SK-MEL-5 (cell line): ENCODE data around the gene CSK. TPM values are rescaled to one million over a fixed set of nuclear protein-coding genes. Genes with fewer than 3 reads are reported as not detected.

Experiments
- DNase-seq: peaks from one replicate; pipeline ENCODE4 v3.0.0-alpha.2; 2016; ENCODE audit warnings: low read depth, low spot score
- in situ Hi-C: cut with HindIII; loops from 2 replicates; pipeline ENCODE4 v1.10.0; 2016; ENCODE audit warnings: low sequenced_read_pairs, high pct_unique_total_duplicates, low pct_unique_long_range_greater_than_20kb
- total RNA-seq: library from RNA; depleted of rRNA; stranded (reverse); fragments of >200 nt; shearing (Covaris generic); gene quantifications from 2 replicates; pipeline ENCODE4 v1.2.3, GENCODE V29; 2014

Gene CSK
- total RNA-seq, 1 experiment from 2014 or later = 20.7 TPM

- in situ Hi-C loops = no loop called here
- no peak for DNase-seq
Observed at GRCh38 chr15:74829486-74829885, 47.6 kb downstream of the CSK start.

DNA sequence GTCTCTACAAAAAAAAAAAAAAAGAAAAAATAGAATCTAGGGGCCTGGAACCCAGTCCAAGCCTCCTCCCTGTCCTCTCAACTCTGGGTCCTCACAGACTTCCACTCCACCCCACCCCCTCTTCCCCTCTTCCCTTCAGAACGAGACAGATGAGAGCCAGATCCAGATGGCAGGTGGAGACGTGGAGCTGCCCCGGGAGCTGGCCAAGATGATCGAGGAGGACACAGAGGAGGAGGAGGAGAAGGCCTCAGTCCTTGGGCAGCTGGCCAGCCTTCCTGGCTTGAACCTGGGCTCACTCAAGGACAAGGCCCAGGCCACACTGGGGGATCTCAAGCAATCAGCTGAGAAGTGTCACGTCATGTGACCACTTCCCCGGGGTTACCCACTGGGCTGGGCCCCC is 48.1 kb downstream of the CSK start:
- DNase-seq = no peak

GRCh38 chr15:74830868-74831267 is 49.0 kb downstream of the CSK start:
- no peak for DNase-seq
- in situ Hi-C loops = no loop called here

More for the DNA sequence above, 48.1 kb downstream of the CSK start:
- in situ Hi-C loops = no loop called here

GRCh38 chr15:74831813-74832495 is 50.1 kb downstream of the CSK start:
- in situ Hi-C loops = no loop called here
- no peak for DNase-seq

GRCh38 chr15:74832826-74833225 is 50.9 kb downstream of the CSK start:
- in situ Hi-C loops = no loop called here
- DNase-seq = no peak

DNA sequence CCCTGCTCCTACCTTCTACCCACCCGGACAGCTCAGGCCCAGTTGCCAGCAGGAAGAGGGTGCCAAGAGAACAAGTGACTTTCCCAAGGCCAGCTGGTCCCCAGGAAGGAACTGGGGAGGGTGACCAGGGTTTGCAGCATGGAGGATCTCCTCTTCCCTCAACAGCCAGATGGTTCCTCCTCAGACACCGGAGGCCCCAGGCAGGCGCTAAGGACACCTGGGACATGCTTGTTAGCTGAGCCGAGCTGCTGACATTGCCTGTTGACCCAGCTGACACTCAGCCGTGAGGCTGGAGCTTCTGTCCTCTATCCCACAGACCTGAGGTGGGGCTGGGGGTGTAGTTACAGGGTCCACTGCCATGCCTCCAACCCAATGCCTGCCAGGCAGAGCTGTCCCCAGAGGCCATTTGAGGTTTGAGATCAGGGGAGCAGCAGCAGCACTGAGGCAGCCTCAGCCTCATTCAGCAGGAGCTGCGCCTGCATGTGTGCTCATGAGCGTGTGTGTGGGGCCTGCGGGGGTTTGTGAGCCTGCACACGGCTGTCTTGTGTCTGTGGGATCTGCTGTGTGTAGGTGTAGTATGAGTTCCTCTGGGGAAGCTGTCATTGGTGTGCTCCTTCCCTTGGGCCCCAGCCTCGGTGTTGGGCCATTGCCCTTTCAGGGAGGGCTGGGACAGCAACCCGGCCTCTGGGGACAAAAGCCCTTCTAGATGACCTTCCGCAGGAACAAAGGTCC is 51.7 kb downstream of the CSK start:
- in situ Hi-C loops = no loop called here
- DNase-seq = no peak

DNA sequence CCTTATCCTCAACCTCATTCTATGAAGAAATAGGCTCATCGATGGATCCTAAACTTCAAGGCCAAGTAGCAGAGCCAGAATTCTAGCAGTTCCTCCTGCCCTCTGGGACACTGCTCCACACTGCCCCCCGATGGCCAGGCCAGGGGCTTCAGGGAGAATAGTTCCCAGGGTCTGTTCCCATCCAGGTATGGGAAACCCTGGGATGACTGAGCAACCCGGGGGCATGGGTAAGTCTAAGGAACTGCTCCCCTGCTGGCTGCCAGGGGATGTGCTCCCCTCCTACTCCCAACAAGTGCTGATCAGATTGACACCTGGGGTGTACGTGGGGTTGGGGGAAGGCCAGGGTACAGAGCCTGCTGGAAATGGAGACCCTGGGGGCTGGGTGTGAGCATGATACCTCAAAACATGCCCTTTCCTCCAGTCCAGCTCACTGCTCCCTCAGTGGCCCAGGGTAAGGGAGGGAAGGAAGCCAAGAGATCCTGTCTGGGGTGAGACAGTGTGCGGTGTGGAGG is 53.5 kb downstream of the CSK start:
- DNase-seq = peak; percentile 83
- in situ Hi-C loops = no loop called here

- in situ Hi-C loops = no loop called here
- DNase-seq = no peak
Observed at GRCh38 chr15:74836846-74837245, 55.0 kb downstream of the CSK start.

DNA sequence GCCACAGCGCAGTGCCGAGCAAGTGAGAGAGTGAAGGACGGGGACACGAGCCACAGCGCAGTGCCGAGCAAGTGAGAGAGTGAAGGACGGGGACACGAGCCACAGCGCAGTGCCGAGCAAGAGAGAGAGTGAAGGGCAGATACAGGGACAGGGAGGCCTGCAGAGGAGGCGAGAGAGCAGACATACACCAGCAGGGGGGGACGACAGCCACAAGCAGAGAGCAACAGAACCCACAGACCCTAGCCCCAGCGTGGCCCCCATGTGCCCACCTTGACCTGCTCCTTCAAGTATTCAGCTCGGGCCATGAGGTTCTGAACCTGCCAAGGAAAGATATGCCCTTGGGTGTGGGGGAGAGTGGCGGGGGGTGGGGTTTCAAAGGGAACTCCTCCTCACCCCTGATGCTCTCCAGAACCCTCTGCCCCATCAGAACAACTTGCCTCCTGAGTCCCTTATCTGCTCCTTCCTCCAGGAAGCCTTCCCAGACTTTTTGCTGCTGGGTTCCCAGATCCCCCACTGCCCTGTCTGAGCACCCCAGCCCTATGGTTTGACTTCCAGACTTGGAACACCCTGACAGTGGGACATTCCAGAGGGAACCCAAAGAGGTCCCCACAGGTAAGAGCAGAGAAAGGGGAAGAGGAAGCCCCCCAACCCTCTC is 55.7 kb downstream of the CSK start:
- in situ Hi-C loops = no loop called here
- DNase-seq = no peak

DNA sequence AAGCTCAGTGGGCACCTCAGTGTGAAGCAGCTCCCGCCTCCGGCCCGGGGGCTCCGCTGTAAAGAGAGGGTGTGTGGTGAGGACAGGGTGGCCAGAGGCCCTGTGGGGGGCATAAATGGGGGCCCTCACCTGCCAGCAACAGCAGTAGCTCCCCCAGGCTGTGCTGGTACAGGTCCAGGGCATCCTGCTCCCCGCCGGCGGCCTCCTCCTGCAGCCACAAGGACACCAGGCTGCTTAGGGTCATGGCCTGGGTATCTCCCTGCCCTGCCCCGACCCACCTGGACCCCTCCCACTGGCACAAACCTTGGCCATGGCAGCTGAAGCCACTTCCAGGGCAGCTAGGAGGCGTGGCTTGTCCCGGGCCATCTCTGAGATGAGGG is 56.2 kb downstream of the CSK start:
- DNase-seq = no peak
- in situ Hi-C loops = no loop called here

DNA sequence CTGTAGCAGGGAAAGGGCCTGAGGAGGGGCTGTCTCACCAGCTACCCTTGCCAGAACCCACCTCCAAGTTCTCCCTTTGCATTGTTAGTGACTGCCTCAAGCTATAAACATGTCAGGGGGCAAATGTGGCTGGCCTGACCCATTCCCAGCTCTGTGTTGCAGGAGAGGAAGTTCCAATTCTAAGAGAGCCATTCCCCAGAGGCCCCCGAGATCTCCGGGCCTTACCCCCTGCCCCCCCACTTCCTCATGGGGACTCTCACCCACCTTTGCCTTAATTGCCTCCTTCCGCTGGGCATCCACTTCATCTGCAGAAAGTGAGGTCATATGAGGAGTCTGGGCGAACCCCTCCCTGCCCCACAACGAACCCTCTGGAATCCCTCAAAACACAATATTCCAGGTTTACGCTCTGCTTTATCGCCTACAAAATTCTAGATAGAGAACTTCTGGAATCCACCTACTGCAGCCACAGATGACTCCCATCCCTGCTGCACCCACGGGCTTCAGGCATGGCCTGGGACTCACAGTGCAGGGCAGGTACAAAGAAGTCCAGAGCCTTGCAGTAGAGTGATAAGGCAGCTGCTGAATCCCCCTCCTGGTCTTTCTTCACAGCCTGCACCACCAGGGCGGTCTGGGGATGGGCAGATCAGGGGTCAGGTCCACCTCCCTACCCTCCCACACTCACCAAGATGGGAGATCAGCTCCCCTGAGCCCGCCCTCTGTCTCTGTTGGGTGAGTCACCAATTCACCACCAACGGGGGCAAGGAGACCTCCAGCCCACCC is 57.1 kb downstream of the CSK start:
- DNase-seq = no peak
- in situ Hi-C loops = no loop called here

DNA sequence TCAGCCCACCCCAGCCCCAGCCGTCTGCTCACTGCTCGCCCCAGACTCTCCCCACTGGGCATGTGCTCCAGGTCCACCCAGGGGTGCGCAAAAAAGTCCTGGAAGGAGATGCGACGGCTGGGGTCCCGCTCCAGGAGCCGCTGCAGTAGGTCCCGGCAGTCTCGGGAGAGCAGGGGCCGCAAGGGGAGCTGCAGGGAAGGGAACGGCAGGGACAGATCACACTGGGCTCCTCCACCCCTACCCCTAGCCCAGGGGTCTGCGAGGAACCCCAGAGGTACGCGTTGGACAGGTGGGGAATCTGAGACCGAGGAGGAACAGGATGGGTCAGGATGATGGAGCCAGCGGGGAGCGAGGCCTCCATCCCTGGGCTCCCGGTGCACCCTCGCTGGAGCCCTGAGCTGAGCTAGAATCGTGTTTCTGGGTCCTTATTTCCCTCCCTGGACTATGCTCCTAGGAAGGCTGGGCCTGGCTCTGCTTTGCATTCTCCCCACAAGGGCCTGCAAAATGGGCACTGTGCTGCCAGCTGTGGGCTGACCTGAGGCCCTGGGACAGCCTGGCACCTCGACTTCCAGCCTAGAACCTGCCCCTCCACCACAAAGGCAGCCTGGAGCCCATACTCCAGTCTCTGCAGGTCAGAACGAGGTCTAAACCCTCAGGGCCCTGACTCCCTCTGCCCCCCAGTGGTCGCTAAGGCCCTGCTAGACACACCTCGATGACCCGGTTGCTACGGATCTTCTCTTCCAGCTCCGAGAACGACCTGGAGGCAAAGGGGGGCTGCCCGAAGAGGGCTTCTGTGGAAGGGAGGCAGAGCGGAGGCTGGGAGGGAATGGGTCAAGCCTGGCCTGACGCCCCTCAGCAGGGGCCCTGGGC is 57.9 kb downstream of the CSK start:
- in situ Hi-C loops = no loop called here
- no peak for DNase-seq

DNA sequence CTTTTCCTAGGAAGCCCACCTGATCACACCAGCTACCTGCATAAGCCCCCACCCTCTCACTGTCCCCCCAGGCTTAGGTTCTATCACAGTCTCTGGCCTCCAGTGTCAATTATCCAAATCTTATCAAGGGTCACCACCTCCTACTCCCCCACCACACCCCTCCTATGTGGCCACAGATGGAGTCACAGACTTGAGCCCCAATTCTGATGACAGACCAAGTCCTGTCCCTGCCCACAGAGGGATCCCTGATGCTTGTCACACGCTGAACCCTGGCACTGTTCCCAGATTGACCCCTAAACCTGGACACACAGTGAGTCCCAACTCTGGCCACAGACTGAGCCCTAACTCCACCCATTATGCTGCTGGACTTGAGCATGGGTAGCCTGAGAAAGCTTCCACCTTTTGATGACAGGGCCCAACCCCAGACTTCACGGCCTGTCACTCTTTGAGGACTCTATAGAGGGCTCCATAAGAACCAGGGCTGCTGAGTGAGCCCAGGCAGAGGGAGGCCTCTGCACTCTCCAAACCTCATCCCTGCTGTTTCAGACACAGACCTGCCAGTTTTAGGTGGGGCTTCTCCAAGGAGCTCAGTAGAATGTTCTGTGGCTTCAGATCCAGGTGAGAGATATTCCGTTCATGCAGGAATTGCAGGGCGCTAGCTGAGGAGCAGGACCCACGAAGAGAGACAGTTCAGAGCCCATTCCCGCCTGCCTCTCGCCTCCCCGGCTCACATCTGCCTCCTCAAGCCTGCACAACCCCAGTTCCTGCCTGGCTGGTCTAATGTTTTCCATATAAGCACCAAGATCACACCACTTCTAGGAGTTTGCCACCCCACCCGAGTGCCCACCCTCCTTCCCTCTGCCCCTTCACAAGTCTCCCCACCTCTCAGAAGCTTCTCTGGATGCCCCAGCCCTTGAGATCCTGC is 59.2 kb downstream of the CSK start:
- in situ Hi-C loops = no loop called here
- DNase-seq = no peak

- in situ Hi-C loops = no loop called here
- no peak for DNase-seq
Observed at GRCh38 chr15:74841891-74842373, 60.1 kb downstream of the CSK start.

- in situ Hi-C loops = no loop called here
- DNase-seq = peak; percentile 94
Observed at GRCh38 chr15:74842581-74843444, 60.9 kb downstream of the CSK start, which contains the start of gene ULK3. Gene ULK3 (minus strand): TSS chr15:74843156. CDS start chr15:74843105, 51 bp downstream.
